BLaER1 (cell line): ENCODE data around the gene TIAM1.

Experiments used
- H3K27ac ChIP-seq: shearing (Covaris generic); formaldehyde crosslinking; 2 replicates; pipeline ENCODE4 v1.8.1; 2022
- H3K27me3 ChIP-seq: shearing (Covaris generic); formaldehyde crosslinking; 2 replicates; pipeline ENCODE4 v1.8.1; 2022
- H3K36me3 ChIP-seq: shearing (Covaris generic); formaldehyde crosslinking; 2 replicates; pipeline ENCODE4 v1.8.1; 2022
- H3K4me1 ChIP-seq: shearing (Covaris generic); formaldehyde crosslinking; 2 replicates; pipeline ENCODE4 v1.8.1; 2022
- H3K4me2 ChIP-seq: shearing (Covaris generic); formaldehyde crosslinking; 2 replicates; pipeline ENCODE4 v1.8.1; 2022
- H3K4me3 ChIP-seq: shearing (Covaris generic); formaldehyde crosslinking; 2 replicates; pipeline ENCODE4 v1.8.1; 2022
- H3K9ac ChIP-seq: shearing (Covaris generic); formaldehyde crosslinking; 2 replicates; pipeline ENCODE4 v1.8.1; 2022
- H3K9me3 ChIP-seq: shearing (Covaris generic); formaldehyde crosslinking; 2 replicates; pipeline ENCODE4 v1.8.1; 2022
- H4K20me1 ChIP-seq: shearing (Covaris generic); formaldehyde crosslinking; 2 replicates; pipeline ENCODE4 v1.8.1; 2022
- Cebpa-rat ChIP-seq: shearing (Covaris generic); IDR thresholded peaks from 2 replicates; pipeline ENCODE4 v1.8.1; 2022

The TIAM1 gene

GRCh38 chr21:31193761-31194160 is 150.3 kb downstream of the TIAM1 start:
- no peak overlapping the region for H3K27ac ChIP-seq
- no peak overlapping the region for H3K4me3 ChIP-seq
- peaks cover 11% of the 10 kb centered on the region for H3K4me1 ChIP-seq
- no peak overlapping the region for H3K4me2 ChIP-seq
- peaks cover 51% of the 10 kb centered on the region for H3K36me3 ChIP-seq
- no peak for TF ChIP-seq Cebpa-rat
- no peak overlapping the region for H3K9ac ChIP-seq
- H3K27me3 ChIP-seq, result no peaks in the 10 kb centered on the region
- peaks cover 6% of the 10 kb centered on the region; the same call in 1 of the 2 replicates for H3K9me3 ChIP-seq
- no peaks in the 10 kb centered on the region for H4K20me1 ChIP-seq

- H3K4me2 ChIP-seq, result no peak overlapping the region
- H3K4me3 ChIP-seq, result no peak overlapping the region
- H3K27ac ChIP-seq, result no peak overlapping the region
- no peak for TF ChIP-seq Cebpa-rat
- no peaks in the 10 kb centered on the region for H3K27me3 ChIP-seq
- H4K20me1 ChIP-seq, result no peaks in the 10 kb centered on the region
- H3K4me1 ChIP-seq, result peaks cover 9% of the 10 kb centered on the region
- H3K9me3 ChIP-seq, result peaks cover 2% of the 10 kb centered on the region; the same call in 1 of the 2 replicates
- no peak overlapping the region for H3K9ac ChIP-seq
- H3K36me3 ChIP-seq, result peaks cover 47% of the 10 kb centered on the region
Measured at GRCh38 chr21:31191553-31191952, 152.5 kb downstream of the TIAM1 start.

- Histone ChIP-seq H3K9ac (no peak overlapping the region), H3K4me2 (no peak overlapping the region), H3K4me1 (peaks cover 9% of the 10 kb centered on the region), H4K20me1 (no peaks in the 10 kb centered on the region), H3K9me3 (no peaks in the 10 kb centered on the region), H3K27me3 (no peaks in the 10 kb centered on the region), H3K36me3 (peaks cover 55% of the 10 kb centered on the region), H3K27ac (no peak overlapping the region), H3K4me3 (no peak overlapping the region)
- TF ChIP-seq Cebpa-rat, result no peak
Measured at GRCh38 chr21:31190516-31190915, 153.5 kb downstream of the TIAM1 start.

- no peak overlapping the region for H3K4me2 ChIP-seq
- H3K4me1 ChIP-seq, result peaks cover 17% of the 10 kb centered on the region
- H3K4me3 ChIP-seq, result no peak overlapping the region
- H3K36me3 ChIP-seq, result peaks cover 37% of the 10 kb centered on the region
- no peak for TF ChIP-seq Cebpa-rat
- no peak overlapping the region for H3K27ac ChIP-seq
- no peaks in the 10 kb centered on the region for H4K20me1 ChIP-seq
- H3K27me3 ChIP-seq, result no peaks in the 10 kb centered on the region
- H3K9me3 ChIP-seq, result no peaks in the 10 kb centered on the region
- no peak overlapping the region for H3K9ac ChIP-seq
Measured at GRCh38 chr21:31187499-31187898, 156.6 kb downstream of the TIAM1 start.

GRCh38 chr21:31186916-31187315 is 157.1 kb downstream of the TIAM1 start:
- H3K36me3 ChIP-seq, result peaks cover 32% of the 10 kb centered on the region
- H3K4me1 ChIP-seq, result peaks cover 23% of the 10 kb centered on the region
- no peak for TF ChIP-seq Cebpa-rat
- H3K4me3 ChIP-seq, result no peak overlapping the region
- H4K20me1 ChIP-seq, result no peaks in the 10 kb centered on the region
- H3K27me3 ChIP-seq, result no peaks in the 10 kb centered on the region
- H3K9me3 ChIP-seq, result no peaks in the 10 kb centered on the region
- no peak overlapping the region for H3K9ac ChIP-seq
- H3K4me2 ChIP-seq, result no peak overlapping the region
- H3K27ac ChIP-seq, result no peak overlapping the region

GRCh38 chr21:31185663-31186062 is 158.4 kb downstream of the TIAM1 start:
- H4K20me1 ChIP-seq, result no peaks in the 10 kb centered on the region
- H3K4me2 ChIP-seq, result no peak overlapping the region
- no peaks in the 10 kb centered on the region for H3K27me3 ChIP-seq
- no peaks in the 10 kb centered on the region for H3K9me3 ChIP-seq
- H3K27ac ChIP-seq, result no peak overlapping the region
- H3K36me3 ChIP-seq, result peaks cover 21% of the 10 kb centered on the region
- no peak overlapping the region for H3K9ac ChIP-seq
- H3K4me3 ChIP-seq, result no peak overlapping the region
- TF ChIP-seq Cebpa-rat, result no peak
- peaks cover 35% of the 10 kb centered on the region for H3K4me1 ChIP-seq

GRCh38 chr21:31184876-31185275 is 159.2 kb downstream of the TIAM1 start:
- Histone ChIP-seq H3K36me3 (peaks cover 17% of the 10 kb centered on the region), H3K9me3 (no peaks in the 10 kb centered on the region), H3K4me2 (no peak overlapping the region), H3K4me3 (no peak overlapping the region), H4K20me1 (no peaks in the 10 kb centered on the region), H3K9ac (no peak overlapping the region), H3K27ac (no peak overlapping the region), H3K4me1 (peaks cover 42% of the 10 kb centered on the region), H3K27me3 (no peaks in the 10 kb centered on the region)
- TF ChIP-seq Cebpa-rat, result no peak

GRCh38 chr21:31184459-31184858 is 159.6 kb downstream of the TIAM1 start:
- H3K9me3 ChIP-seq, result no peaks in the 10 kb centered on the region
- peaks cover 17% of the 10 kb centered on the region for H3K36me3 ChIP-seq
- TF ChIP-seq Cebpa-rat, result no peak
- no peaks in the 10 kb centered on the region for H4K20me1 ChIP-seq
- peaks cover 43% of the 10 kb centered on the region for H3K4me1 ChIP-seq
- H3K27me3 ChIP-seq, result no peaks in the 10 kb centered on the region
- H3K4me3 ChIP-seq, result no peak overlapping the region
- no peak overlapping the region for H3K4me2 ChIP-seq
- H3K27ac ChIP-seq, result no peak overlapping the region
- no peak overlapping the region for H3K9ac ChIP-seq

GRCh38 chr21:31182231-31183140 is 161.6 kb downstream of the TIAM1 start:
- Histone ChIP-seq H3K9ac (peak overlapping the region; percentile 43; the same call in 1 of the 2 replicates), H3K9me3 (no peaks in the 10 kb centered on the region), H4K20me1 (no peaks in the 10 kb centered on the region), H3K27ac (peak overlapping the region; percentile 3; the same call in 1 of the 2 replicates), H3K4me1 (peaks cover 56% of the 10 kb centered on the region), H3K4me3 (no peak overlapping the region), H3K4me2 (peak overlapping the region; percentile 69), H3K36me3 (peaks cover 17% of the 10 kb centered on the region), H3K27me3 (no peaks in the 10 kb centered on the region)
- TF ChIP-seq Cebpa-rat, result no peak

GRCh38 chr21:31181082-31181750 is 162.8 kb downstream of the TIAM1 start:
- Histone ChIP-seq H3K27ac (no peak overlapping the region), H4K20me1 (no peaks in the 10 kb centered on the region), H3K9ac (0 out of 2 replicates have a peak overlapping the region, but pooled peaks have one; percentile 54), H3K4me2 (peak overlapping the region; percentile 69), H3K27me3 (no peaks in the 10 kb centered on the region), H3K4me3 (no peak overlapping the region), H3K9me3 (no peaks in the 10 kb centered on the region), H3K4me1 (peaks cover 68% of the 10 kb centered on the region), H3K36me3 (peaks cover 13% of the 10 kb centered on the region)
- TF ChIP-seq Cebpa-rat, result no peak
